Measurements from ENCODE around the gene GJA9.

DNA sequence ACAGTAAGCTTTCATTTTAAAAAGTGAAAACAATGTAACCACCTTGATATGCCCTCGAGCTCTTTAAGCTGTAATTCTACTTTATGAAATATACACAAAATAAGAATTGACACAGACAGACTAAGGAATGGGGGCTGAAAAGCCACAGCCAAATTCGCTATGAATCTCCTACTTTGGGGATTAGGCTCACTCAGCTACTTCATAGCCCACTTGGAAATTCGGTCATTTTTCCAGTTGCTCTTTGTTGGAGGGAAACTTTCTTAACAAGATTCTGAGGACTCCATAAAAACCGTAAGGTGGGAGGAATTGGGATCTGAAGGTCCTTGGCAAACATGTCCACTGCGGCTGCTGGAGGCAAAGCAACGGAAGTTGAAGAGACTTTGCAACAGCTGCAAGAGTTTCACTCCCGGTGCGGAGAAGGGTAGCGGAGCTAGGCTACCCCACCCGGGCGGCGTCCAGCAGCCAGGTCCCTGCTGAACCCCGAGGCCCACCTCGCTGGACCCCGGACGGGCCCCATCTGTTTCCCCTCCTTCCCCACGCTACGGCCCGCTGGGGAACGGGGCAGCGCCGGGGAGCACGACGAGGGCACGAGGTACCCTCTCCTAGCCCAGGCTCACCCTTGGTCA, 8.9 kb downstream of the GJA9 start:
- TF ChIP-seq, protein P1, sequence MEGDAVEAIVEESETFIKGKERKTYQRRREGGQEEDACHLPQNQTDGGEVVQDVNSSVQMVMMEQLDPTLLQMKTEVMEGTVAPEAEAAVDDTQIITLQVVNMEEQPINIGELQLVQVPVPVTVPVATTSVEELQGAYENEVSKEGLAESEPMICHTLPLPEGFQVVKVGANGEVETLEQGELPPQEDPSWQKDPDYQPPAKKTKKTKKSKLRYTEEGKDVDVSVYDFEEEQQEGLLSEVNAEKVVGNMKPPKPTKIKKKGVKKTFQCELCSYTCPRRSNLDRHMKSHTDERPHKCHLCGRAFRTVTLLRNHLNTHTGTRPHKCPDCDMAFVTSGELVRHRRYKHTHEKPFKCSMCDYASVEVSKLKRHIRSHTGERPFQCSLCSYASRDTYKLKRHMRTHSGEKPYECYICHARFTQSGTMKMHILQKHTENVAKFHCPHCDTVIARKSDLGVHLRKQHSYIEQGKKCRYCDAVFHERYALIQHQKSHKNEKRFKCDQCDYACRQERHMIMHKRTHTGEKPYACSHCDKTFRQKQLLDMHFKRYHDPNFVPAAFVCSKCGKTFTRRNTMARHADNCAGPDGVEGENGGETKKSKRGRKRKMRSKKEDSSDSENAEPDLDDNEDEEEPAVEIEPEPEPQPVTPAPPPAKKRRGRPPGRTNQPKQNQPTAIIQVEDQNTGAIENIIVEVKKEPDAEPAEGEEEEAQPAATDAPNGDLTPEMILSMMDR (IDR thresholded peaks at IDR 0.05): no peak
- TF ChIP-seq, protein P2, sequence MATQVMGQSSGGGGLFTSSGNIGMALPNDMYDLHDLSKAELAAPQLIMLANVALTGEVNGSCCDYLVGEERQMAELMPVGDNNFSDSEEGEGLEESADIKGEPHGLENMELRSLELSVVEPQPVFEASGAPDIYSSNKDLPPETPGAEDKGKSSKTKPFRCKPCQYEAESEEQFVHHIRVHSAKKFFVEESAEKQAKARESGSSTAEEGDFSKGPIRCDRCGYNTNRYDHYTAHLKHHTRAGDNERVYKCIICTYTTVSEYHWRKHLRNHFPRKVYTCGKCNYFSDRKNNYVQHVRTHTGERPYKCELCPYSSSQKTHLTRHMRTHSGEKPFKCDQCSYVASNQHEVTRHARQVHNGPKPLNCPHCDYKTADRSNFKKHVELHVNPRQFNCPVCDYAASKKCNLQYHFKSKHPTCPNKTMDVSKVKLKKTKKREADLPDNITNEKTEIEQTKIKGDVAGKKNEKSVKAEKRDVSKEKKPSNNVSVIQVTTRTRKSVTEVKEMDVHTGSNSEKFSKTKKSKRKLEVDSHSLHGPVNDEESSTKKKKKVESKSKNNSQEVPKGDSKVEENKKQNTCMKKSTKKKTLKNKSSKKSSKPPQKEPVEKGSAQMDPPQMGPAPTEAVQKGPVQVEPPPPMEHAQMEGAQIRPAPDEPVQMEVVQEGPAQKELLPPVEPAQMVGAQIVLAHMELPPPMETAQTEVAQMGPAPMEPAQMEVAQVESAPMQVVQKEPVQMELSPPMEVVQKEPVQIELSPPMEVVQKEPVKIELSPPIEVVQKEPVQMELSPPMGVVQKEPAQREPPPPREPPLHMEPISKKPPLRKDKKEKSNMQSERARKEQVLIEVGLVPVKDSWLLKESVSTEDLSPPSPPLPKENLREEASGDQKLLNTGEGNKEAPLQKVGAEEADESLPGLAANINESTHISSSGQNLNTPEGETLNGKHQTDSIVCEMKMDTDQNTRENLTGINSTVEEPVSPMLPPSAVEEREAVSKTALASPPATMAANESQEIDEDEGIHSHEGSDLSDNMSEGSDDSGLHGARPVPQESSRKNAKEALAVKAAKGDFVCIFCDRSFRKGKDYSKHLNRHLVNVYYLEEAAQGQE (IDR thresholded peaks at IDR 0.05; ENCODE audit: insufficient read depth in 1 of 2, low read depth in 2 of 2, low read length in 1 of 2): no peak
- TF ChIP-seq POLR2AphosphoS5 (IDR thresholded peaks at IDR 0.05; ENCODE audit: low read depth, low read length) (no peak), TCF7L2 (IDR thresholded peaks at IDR 0.05; ENCODE audit: low read depth, low read length) (no peak), SIN3A (IDR thresholded peaks at IDR 0.05; ENCODE audit: borderline replicate concordance, insufficient read depth, low read depth, low read length) (0 out of 2 replicates have a peak, but pooled peaks have one; percentile 40)

Data from Panc1 (cell line).